Uterus (tissue), 4 donors: ENCODE results near the gene DENND6A. TPM values are rescaled to one million over a fixed set of nuclear protein-coding genes. Genes with fewer than 3 reads are reported as not detected.

Experiments used
- DNase-seq, 2 donors: peaks; one replicate each; pipeline ENCODE4 v3.0.0-alpha.2; 2019 to 2020
- H3K27ac ChIP-seq, 2 donors: fragments of 200-600 bp; sonication (generic); 1 replicate in 1 of 2; 2 replicates in 1 of 2; pipeline ENCODE4 v1.5.1; 2016 to 2018
- H3K27me3 ChIP-seq, 2 donors: fragments of 200-600 bp; sonication (generic); one replicate each; pipeline ENCODE4 v1.5.1; 2018 to 2019; ENCODE audit warnings: control low read depth in 1 of 2
- H3K36me3 ChIP-seq, 2 donors: fragments of 200-600 bp; sonication (generic); one replicate each; pipeline ENCODE4 v1.5.1; 2019; ENCODE audit warnings: control low read depth in 1 of 2
- H3K4me1 ChIP-seq, 2 donors: fragments of 200-600 bp; sonication (generic); one replicate each; pipeline ENCODE4 v1.5.1; 2018 to 2019; ENCODE audit warnings: control low read depth in 1 of 2
- H3K4me3 ChIP-seq, 2 donors: fragments of 200-600 bp; sonication (generic); 1 replicate in 1 of 2; 2 replicates in 1 of 2; pipeline ENCODE4 v1.5.1; 2018 to 2019; ENCODE audit warnings: mild to moderate bottlenecking in 1 of 2
- H3K9me3 ChIP-seq, 2 donors: fragments of 200-600 bp; sonication (generic); one replicate each; pipeline ENCODE4 v1.5.1; 2019; ENCODE audit warnings: control low read depth in 1 of 2
- CTCF ChIP-seq, 4 experiments: fragments of 200-600 bp in 2 of 4; fragments of 450-650 bp in 2 of 4; sonication (generic) in 2 of 4; IDR thresholded peaks; one replicate each; pipeline ENCODE4 v1.5.1; 2016 to 2019; ENCODE audit warnings: antibody characterized with exemption in 4 of 4, mild to moderate bottlenecking in 2 of 4, moderate library complexity in 1 of 4
- POLR2A ChIP-seq, 2 donors: fragments of 450-650 bp; IDR thresholded peaks; one replicate each; pipeline ENCODE4 v1.6.1; 2016; ENCODE audit warnings: antibody characterized with exemption in 2 of 2, mild to moderate bottlenecking in 1 of 2, moderate library complexity in 1 of 2
- intact Hi-C: fragments of 100-400 bp; cut with DNase I; formaldehyde crosslinking; loops from one replicate; pipeline ENCODE4 v1.15.1; 2023; ENCODE audit warnings: low total_unique reads
- total RNA-seq, 4 donors: library from RNA; depleted of rRNA in 3 of 4; stranded (reverse); fragments of >200 nt in 3 of 4; gene quantifications; one replicate each; pipeline versions ENCODE4 v1.1.0 to v1.2.4, GENCODE V29; 2014 to 2023
- donor health status: DM: yes; HTN: yes; CAD: no.

DENND6A gene, protein sequence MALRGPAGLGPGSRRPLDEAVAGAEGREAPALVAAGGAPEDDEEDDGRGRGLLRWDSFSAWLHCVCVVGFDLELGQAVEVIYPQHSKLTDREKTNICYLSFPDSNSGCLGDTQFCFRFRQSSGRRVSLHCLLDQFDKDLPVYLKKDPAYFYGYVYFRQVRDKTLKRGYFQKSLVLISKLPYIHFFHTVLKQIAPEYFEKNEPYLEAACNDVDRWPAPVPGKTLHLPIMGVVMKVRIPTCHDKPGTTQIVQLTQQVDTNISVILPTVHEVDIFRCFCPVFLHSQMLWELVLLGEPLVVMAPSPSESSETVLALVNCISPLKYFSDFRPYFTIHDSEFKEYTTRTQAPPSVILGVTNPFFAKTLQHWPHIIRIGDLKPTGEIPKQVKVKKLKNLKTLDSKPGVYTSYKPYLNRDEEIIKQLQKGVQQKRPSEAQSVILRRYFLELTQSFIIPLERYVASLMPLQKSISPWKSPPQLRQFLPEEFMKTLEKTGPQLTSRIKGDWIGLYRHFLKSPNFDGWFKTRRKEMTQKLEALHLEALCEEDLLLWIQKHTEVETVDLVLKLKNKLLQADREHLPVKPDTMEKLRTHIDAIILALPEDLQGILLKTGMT
- 10 to 100 TPM; 11.5 to 65.8 (median 40.4) TPM for total RNA-seq

GRCh38 chr3:57692396-57693147 lies at the start of gene DENND6A:
Gene DENND6A (minus strand): TSS chr3:57693077. CDS start chr3:57693018, 59 bp downstream.
- peak; percentile 91 to 99 for TF ChIP-seq POLR2A (IDR thresholded peaks at IDR 0.05)
- TF ChIP-seq CTCF (IDR thresholded peaks at IDR 0.05): no peak
- Histone ChIP-seq H3K27me3 (no peaks in the 10 kb centered on the region), H3K9me3 (no peaks in the 10 kb centered on the region), H3K4me3 (peak within 1 kb of the TSS; percentile 75 to 99), H3K27ac (peak within 1 kb of the TSS; percentile 98 to 100), H3K36me3 (no peaks in the 10 kb centered on the region), H3K4me1 (peaks cover 0 to 6% of the 10 kb centered on the region in 2 donors)
- intact Hi-C loops: no loop called here
- DNase-seq: peak; percentile 88 to 95

DNA sequence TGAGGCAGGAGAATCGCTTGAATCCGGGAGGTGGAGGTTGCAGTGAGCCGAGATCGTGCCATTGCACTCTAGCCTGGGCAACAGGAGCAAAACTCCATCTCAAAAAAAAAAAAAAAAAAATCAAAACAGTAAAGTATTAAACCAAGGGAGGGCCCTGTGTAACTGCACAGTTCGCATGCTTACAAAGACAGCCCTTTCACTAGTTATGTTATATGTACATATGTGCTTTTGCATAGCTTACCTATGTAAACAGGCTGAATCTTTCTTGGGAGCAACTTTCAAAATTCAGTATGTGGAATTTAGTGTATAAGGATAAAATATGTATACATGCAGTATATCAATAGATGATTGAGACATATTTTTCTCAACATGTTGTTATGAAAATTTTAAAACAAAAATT lies 47.1 kb upstream of the DENND6A start:
- no peak for TF ChIP-seq POLR2A (IDR thresholded peaks at IDR 0.05)
- TF ChIP-seq CTCF (IDR thresholded peaks at IDR 0.05): no peak
- Histone ChIP-seq H3K36me3 (no peaks in the 10 kb centered on the region), H3K9me3 (no peaks in the 10 kb centered on the region), H3K4me1 (no peaks in the 10 kb centered on the region), H3K4me3 (no peak overlapping the region), H3K27me3 (no peaks in the 10 kb centered on the region), H3K27ac (no peak overlapping the region)
- DNase-seq: no peak
- intact Hi-C loops: no loop called here

GRCh38 chr3:57738391-57738790 lies 45.5 kb upstream of the DENND6A start:
- TF ChIP-seq CTCF (IDR thresholded peaks at IDR 0.05) (no peak), POLR2A (IDR thresholded peaks at IDR 0.05) (no peak)
- intact Hi-C loops: no loop called here
- DNase-seq: no peak
- Histone ChIP-seq H3K9me3 (no peaks in the 10 kb centered on the region), H3K4me3 (no peak overlapping the region), H3K4me1 (no peaks in the 10 kb centered on the region), H3K27me3 (no peaks in the 10 kb centered on the region), H3K36me3 (no peaks in the 10 kb centered on the region), H3K27ac (peak overlapping the region; percentile 64 to 73)

- TF ChIP-seq CTCF (IDR thresholded peaks at IDR 0.05) (no peak), POLR2A (IDR thresholded peaks at IDR 0.05) (no peak)
- H3K27ac ChIP-seq: peak overlapping the region; percentile 64 to 73
These were observed 45.0 kb upstream of the DENND6A start for GRCh38 chr3:57737840-57738239.

More at GRCh38 chr3:57737840-57738239, 45.0 kb upstream of the DENND6A start:
- Histone ChIP-seq H3K4me3 (no peak overlapping the region), H3K9me3 (no peaks in the 10 kb centered on the region), H3K27me3 (no peaks in the 10 kb centered on the region), H3K36me3 (no peaks in the 10 kb centered on the region), H3K4me1 (no peaks in the 10 kb centered on the region)
- intact Hi-C loops: no loop called here
- no peak for DNase-seq
